SU-DHL-6 (cell line): ENCODE results near the gene UMODL1.

Source experiments
- H2AFZ ChIP-seq: fragments of 200-600 bp; sonication (generic); 2 replicates; pipeline ENCODE4 v1.6.1; 2014; ENCODE audit warnings: low read depth, mild to moderate bottlenecking, moderate library complexity, mixed read lengths, antibody characterized with exemption, low read length; ENCODE audit not compliant: severe bottlenecking
- H3F3A ChIP-seq: fragments of 200-600 bp; shearing (Covaris generic); 2 replicates; pipeline ENCODE4 v1.6.0; 2016; ENCODE audit warnings: antibody characterized with exemption, mild to moderate bottlenecking; ENCODE audit not compliant: insufficient read depth
- H3K27ac ChIP-seq: fragments of 200-600 bp; sonication (generic); 2 replicates; pipeline ENCODE4 v1.5.1; 2016; ENCODE audit warnings: low read depth, mild to moderate bottlenecking, low read length, moderate library complexity, mixed read lengths
- H3K27me3 ChIP-seq: fragments of 200-600 bp; sonication (generic), shearing (Covaris generic); 2 replicates; pipeline ENCODE4 v1.6.0; 2014; ENCODE audit warnings: mild to moderate bottlenecking, low read length
- H3K36me3 ChIP-seq: fragments of 200-600 bp; sonication (generic); 2 replicates; pipeline ENCODE4 v1.6.1; 2014; ENCODE audit warnings: mild to moderate bottlenecking, low read length, mixed read lengths
- H3K4me2 ChIP-seq: fragments of 300-600, 200-600 bp; shearing (Covaris generic), sonication (generic); 2 replicates; pipeline ENCODE4 v1.6.0; 2014; ENCODE audit warnings: low read length, low read depth, mild to moderate bottlenecking; ENCODE audit not compliant: poor library complexity, severe bottlenecking
- H3K4me3 ChIP-seq: fragments of 200-600 bp; sonication (generic); 2 replicates; pipeline ENCODE4 v1.5.1; 2014; ENCODE audit warnings: antibody characterized with exemption, low read length, mild to moderate bottlenecking, mixed read lengths; ENCODE audit not compliant: insufficient read depth, poor library complexity, severe bottlenecking
- H3K79me2 ChIP-seq: fragments of 200-600 bp; sonication (generic); 2 replicates; pipeline ENCODE4 v1.6.1; 2014; ENCODE audit warnings: mild to moderate bottlenecking, low read length, moderate library complexity; ENCODE audit not compliant: insufficient read depth
- H3K9ac ChIP-seq: fragments of 200-600 bp; sonication (generic); 2 replicates; pipeline ENCODE4 v1.7.0; 2014; ENCODE audit warnings: mild to moderate bottlenecking, low read length
- H3K9me2 ChIP-seq: fragments of 200-600 bp; sonication (generic); replicated peaks from 2 replicates; pipeline ENCODE4 v1.6.1; 2014; ENCODE audit warnings: low read length; ENCODE audit not compliant: insufficient read depth
- H3K9me3 ChIP-seq: fragments of 200-600 bp; sonication (generic); 2 replicates; pipeline ENCODE4 v1.6.1; 2014; ENCODE audit warnings: low read length, mixed read lengths; ENCODE audit not compliant: insufficient read depth
- H4K20me1 ChIP-seq: fragments of 200-600 bp; sonication (generic); 2 replicates; pipeline ENCODE4 v1.6.1; 2014; ENCODE audit warnings: low read depth, mild to moderate bottlenecking, antibody characterized with exemption, low read length, moderate library complexity, mixed read lengths
- EZH2phosphoT487 ChIP-seq: fragments of 200-600 bp; sonication (generic), shearing (Covaris generic); conservative IDR thresholded peaks from 2 replicates; pipeline ENCODE4 v1.6.1; 2018; ENCODE audit warnings: mild to moderate bottlenecking, antibody characterized with exemption, low read length, moderate library complexity, mixed read lengths
- TF ChIP-seq, protein P1 (sequence below): fragments of 200-600 bp; sonication (generic); IDR thresholded peaks from one replicate; pipeline ENCODE4 v1.5.1; 2017; ENCODE audit warnings: antibody characterized with exemption, mild to moderate bottlenecking, low read length, moderate library complexity; ENCODE audit not compliant: insufficient read depth, poor library complexity, severe bottlenecking

UMODL1 gene

DNA sequence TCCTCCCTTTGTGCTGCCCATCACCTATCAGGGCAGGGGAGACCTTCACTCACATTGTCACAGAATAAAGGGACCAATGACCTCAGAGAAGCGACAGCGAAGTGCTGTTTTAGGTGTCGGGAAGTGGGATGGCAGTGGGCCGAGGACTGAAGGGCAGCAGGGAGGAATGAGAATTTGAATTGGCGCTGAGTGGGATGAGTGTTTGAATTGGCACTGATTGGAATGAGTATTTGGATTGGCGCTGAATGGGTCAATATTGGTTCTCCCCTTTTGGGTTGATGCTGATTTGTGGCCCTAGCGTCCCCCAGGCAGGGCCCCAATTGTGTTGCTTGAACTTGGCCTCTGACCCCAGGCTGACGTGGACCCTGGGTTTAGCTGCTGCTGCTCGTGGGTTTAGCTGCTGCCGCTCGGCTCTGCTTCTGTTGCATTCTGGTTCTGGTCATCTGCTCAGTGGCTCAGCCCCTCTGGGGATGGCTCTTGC is 12.4 kb upstream of the UMODL1 start:
- Histone ChIP-seq H2AFZ (no peak overlapping the region), H3F3A (peaks cover 26% of the 10 kb centered on the region), H3K27ac (no peak overlapping the region), H4K20me1 (no peaks in the 10 kb centered on the region), H3K27me3 (no peaks in the 10 kb centered on the region), H3K9me3 (no peaks in the 10 kb centered on the region), H3K4me2 (no peak overlapping the region), H3K4me3 (no peak overlapping the region), H3K9me2 (no peaks in the 10 kb centered on the region), H3K36me3 (no peaks in the 10 kb centered on the region), H3K9ac (no peak overlapping the region), H3K79me2 (no peaks in the 10 kb centered on the region)
- TF ChIP-seq EZH2phosphoT487, result no peak
- TF ChIP-seq, protein P1, sequence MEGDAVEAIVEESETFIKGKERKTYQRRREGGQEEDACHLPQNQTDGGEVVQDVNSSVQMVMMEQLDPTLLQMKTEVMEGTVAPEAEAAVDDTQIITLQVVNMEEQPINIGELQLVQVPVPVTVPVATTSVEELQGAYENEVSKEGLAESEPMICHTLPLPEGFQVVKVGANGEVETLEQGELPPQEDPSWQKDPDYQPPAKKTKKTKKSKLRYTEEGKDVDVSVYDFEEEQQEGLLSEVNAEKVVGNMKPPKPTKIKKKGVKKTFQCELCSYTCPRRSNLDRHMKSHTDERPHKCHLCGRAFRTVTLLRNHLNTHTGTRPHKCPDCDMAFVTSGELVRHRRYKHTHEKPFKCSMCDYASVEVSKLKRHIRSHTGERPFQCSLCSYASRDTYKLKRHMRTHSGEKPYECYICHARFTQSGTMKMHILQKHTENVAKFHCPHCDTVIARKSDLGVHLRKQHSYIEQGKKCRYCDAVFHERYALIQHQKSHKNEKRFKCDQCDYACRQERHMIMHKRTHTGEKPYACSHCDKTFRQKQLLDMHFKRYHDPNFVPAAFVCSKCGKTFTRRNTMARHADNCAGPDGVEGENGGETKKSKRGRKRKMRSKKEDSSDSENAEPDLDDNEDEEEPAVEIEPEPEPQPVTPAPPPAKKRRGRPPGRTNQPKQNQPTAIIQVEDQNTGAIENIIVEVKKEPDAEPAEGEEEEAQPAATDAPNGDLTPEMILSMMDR, result no peak

DNA sequence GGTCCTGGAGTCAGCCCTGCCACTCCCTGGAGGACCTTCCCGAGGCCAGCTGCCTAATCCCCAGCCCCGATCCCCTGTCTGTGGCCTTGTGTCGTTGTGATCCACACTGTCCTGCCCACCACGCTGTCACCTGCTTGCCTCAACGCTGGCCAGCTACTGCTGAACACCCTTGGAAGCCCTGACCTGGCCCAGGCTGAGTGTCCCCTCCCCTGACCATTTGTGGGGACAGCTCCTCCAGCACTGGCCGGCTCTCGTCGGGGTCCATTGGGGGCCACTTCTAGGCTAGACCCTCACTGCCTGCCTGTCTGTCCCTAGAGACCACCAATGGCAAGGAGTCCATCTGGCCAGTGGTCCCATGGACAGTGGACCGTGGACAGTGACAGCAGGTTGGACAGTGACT is 12.0 kb upstream of the UMODL1 start:
- H3K36me3 ChIP-seq, result no peaks in the 10 kb centered on the region
- H3K4me3 ChIP-seq, result no peak overlapping the region
- peaks cover 31% of the 10 kb centered on the region for H3F3A ChIP-seq
- H4K20me1 ChIP-seq, result no peaks in the 10 kb centered on the region
- no peak overlapping the region for H2AFZ ChIP-seq
- no peaks in the 10 kb centered on the region for H3K9me2 ChIP-seq
- H3K4me2 ChIP-seq, result no peak overlapping the region
- no peak overlapping the region for H3K9ac ChIP-seq
- no peak for TF ChIP-seq EZH2phosphoT487
- TF ChIP-seq, protein P1, result no peak
- no peaks in the 10 kb centered on the region for H3K79me2 ChIP-seq
- no peaks in the 10 kb centered on the region for H3K27me3 ChIP-seq
- H3K27ac ChIP-seq, result no peak overlapping the region
- H3K9me3 ChIP-seq, result no peaks in the 10 kb centered on the region

DNA sequence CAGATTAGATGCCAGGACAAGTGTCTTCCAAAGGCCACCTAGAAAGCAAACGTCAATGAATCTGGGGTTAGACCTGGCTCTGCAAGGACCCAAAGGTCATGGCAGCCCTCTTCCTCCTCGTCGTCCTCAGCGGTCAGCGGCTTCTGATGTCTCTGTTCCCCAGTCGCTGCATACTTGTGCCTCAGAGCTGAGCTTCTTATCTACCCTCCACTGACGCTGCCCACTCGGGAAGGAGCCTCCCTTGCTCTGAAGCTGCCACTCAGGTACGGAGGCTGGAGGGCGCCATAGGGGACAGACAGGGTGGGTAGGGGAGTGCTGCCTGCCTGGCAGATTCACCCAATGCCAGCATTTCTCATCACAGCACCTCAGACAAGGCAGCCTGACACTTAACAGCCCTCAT is 11.4 kb upstream of the UMODL1 start:
- Histone ChIP-seq H3K27ac (no peak overlapping the region), H3K27me3 (no peaks in the 10 kb centered on the region), H3F3A (peaks cover 37% of the 10 kb centered on the region), H4K20me1 (no peaks in the 10 kb centered on the region), H3K9me3 (no peaks in the 10 kb centered on the region), H3K36me3 (no peaks in the 10 kb centered on the region), H3K9me2 (no peaks in the 10 kb centered on the region), H3K9ac (no peak overlapping the region), H3K4me3 (no peak overlapping the region), H3K79me2 (no peaks in the 10 kb centered on the region), H2AFZ (no peak overlapping the region), H3K4me2 (no peak overlapping the region)
- TF ChIP-seq EZH2phosphoT487, result no peak
- TF ChIP-seq, protein P1, result no peak
